ENCODE data around the gene PHOX2B.
A peak's percentile ranks its signal among the peaks of the same experiment; 100 is the strongest.

Gene PHOX2B

GRCh38 chr4:41734371-41734770 is 14.2 kb downstream of the PHOX2B start:
- H3K79me1 ChIP-seq (replicated peaks; ENCODE audit: low read length, poor library complexity, severe bottlenecking) = no peaks in the 10 kb centered on the region
- 48% methylated on average over 3 of the region's 3 CpGs for WGBS
- no peak overlapping the region for H3K4me2 ChIP-seq (ENCODE audit: low read length, poor library complexity, severe bottlenecking)

GRCh38 chr4:41731569-41732126 is 16.9 kb downstream of the PHOX2B start:
- no peak overlapping the region for H4K8ac ChIP-seq (ENCODE audit: low read length)

More at GRCh38 chr4:41734371-41734770, 14.2 kb downstream of the PHOX2B start:
- Histone ChIP-seq H3K23ac (ENCODE audit: low read length in 2 of 2) (no peak overlapping the region), H2BK120ac (ENCODE audit: low read depth, low read length) (no peak overlapping the region), H2AFZ (ENCODE audit: low read depth, low read length) (no peak overlapping the region), H2BK5ac (ENCODE audit: low read depth, low read length, poor library complexity, severe bottlenecking) (no peak overlapping the region), H3K9me3 (ENCODE audit: control insufficient read depth, low read length) (peaks cover 10% of the 10 kb centered on the region), H3K36me3 (ENCODE audit: control insufficient read depth in 1 of 2, insufficient read depth in 2 of 2, low read depth in 1 of 2, low read length in 2 of 2) (no peaks in the 10 kb centered on the region), H3K9ac (ENCODE audit: low read length) (no peak overlapping the region), H3K4me1 (ENCODE audit: control insufficient read depth, insufficient read depth, low read depth, low read length) (no peaks in the 10 kb centered on the region), H3K14ac (ENCODE audit: low read length in 2 of 2) (no peak overlapping the region), H2AK5ac (ENCODE audit: low read length, severe bottlenecking) (no peak overlapping the region), H3K27me3 (ENCODE audit: control insufficient read depth in 1 of 2, insufficient read depth in 1 of 2, low read length in 2 of 2) (peaks cover 1 to 20% of the 10 kb centered on the region in 2 experiments), H4K91ac (ENCODE audit: low read length) (no peak overlapping the region), H3K27ac (ENCODE audit: low read length, poor library complexity, severe bottlenecking) (no peak overlapping the region), H3K4me3 (ENCODE audit: insufficient read depth in 1 of 2, low read depth in 1 of 2, low read length in 2 of 2) (no peak overlapping the region), H2BK15ac (ENCODE audit: low read depth, poor library complexity, severe bottlenecking) (no peak overlapping the region), H2BK12ac (ENCODE audit: low read length in 2 of 2) (no peak overlapping the region), H3K4ac (ENCODE audit: low read depth in 1 of 2, low read length in 2 of 2) (no peak overlapping the region), H3K18ac (ENCODE audit: low read depth in 1 of 2, low read length in 2 of 2) (no peak overlapping the region), H4K8ac (ENCODE audit: low read length) (no peak overlapping the region)
- no peak for DNase-seq

GRCh38 chr4:41728573-41728913 is 20.0 kb downstream of the PHOX2B start:
- Histone ChIP-seq H2BK12ac (ENCODE audit: low read length in 2 of 2) (no peak overlapping the region), H3K27me3 (ENCODE audit: control insufficient read depth in 1 of 2, insufficient read depth in 1 of 2, low read length in 2 of 2) (peaks cover 12 to 21% of the 10 kb centered on the region in 2 experiments), H4K91ac (ENCODE audit: low read length) (no peak overlapping the region), H4K8ac (ENCODE audit: low read length) (no peak overlapping the region), H3K4me2 (ENCODE audit: low read length, poor library complexity, severe bottlenecking) (no peak overlapping the region), H3K4ac (ENCODE audit: low read depth in 1 of 2, low read length in 2 of 2) (no peak overlapping the region), H3K4me3 (ENCODE audit: insufficient read depth in 1 of 2, low read depth in 1 of 2, low read length in 2 of 2) (no peak overlapping the region), H2BK120ac (ENCODE audit: low read depth, low read length) (no peak overlapping the region), H3K27ac (ENCODE audit: low read length, poor library complexity, severe bottlenecking) (no peak overlapping the region), H3K79me1 (replicated peaks; ENCODE audit: low read length, poor library complexity, severe bottlenecking) (no peaks in the 10 kb centered on the region), H3K36me3 (ENCODE audit: control insufficient read depth in 1 of 2, insufficient read depth in 2 of 2, low read depth in 1 of 2, low read length in 2 of 2) (no peaks in the 10 kb centered on the region), H2BK5ac (ENCODE audit: low read depth, low read length, poor library complexity, severe bottlenecking) (no peak overlapping the region), H3K14ac (ENCODE audit: low read length in 2 of 2) (no peak overlapping the region), H3K18ac (ENCODE audit: low read depth in 1 of 2, low read length in 2 of 2) (no peak overlapping the region), H2BK15ac (ENCODE audit: low read depth, poor library complexity, severe bottlenecking) (no peak overlapping the region), H2AK5ac (ENCODE audit: low read length, severe bottlenecking) (no peak overlapping the region), H2AFZ (ENCODE audit: low read depth, low read length) (no peak overlapping the region), H3K9me3 (ENCODE audit: control insufficient read depth, low read length) (peaks cover 11% of the 10 kb centered on the region), H3K4me1 (ENCODE audit: control insufficient read depth, insufficient read depth, low read depth, low read length) (no peaks in the 10 kb centered on the region), H3K9ac (ENCODE audit: low read length) (no peak overlapping the region), H3K23ac (ENCODE audit: low read length in 2 of 2) (no peak overlapping the region)
- DNase-seq = peak; percentile 37
- WGBS = 49% methylated on average over 3 of the region's 3 CpGs

More at GRCh38 chr4:41731569-41732126, 16.9 kb downstream of the PHOX2B start:
- Histone ChIP-seq H3K14ac (ENCODE audit: low read length in 2 of 2) (no peak overlapping the region), H3K9me3 (ENCODE audit: control insufficient read depth, low read length) (no peaks in the 10 kb centered on the region), H3K4ac (ENCODE audit: low read depth in 1 of 2, low read length in 2 of 2) (no peak overlapping the region), H3K9ac (ENCODE audit: low read length) (no peak overlapping the region), H2BK5ac (ENCODE audit: low read depth, low read length, poor library complexity, severe bottlenecking) (no peak overlapping the region), H3K4me3 (ENCODE audit: insufficient read depth in 1 of 2, low read depth in 1 of 2, low read length in 2 of 2) (no peak overlapping the region), H3K4me1 (ENCODE audit: control insufficient read depth, insufficient read depth, low read depth, low read length) (no peaks in the 10 kb centered on the region), H4K91ac (ENCODE audit: low read length) (no peak overlapping the region), H3K36me3 (ENCODE audit: control insufficient read depth in 1 of 2, insufficient read depth in 2 of 2, low read depth in 1 of 2, low read length in 2 of 2) (no peaks in the 10 kb centered on the region), H3K27me3 (ENCODE audit: control insufficient read depth in 1 of 2, insufficient read depth in 1 of 2, low read length in 2 of 2) (peaks cover 12 to 21% of the 10 kb centered on the region in 2 experiments), H2BK12ac (ENCODE audit: low read length in 2 of 2) (no peak overlapping the region), H2AFZ (ENCODE audit: low read depth, low read length) (no peak overlapping the region), H3K23ac (ENCODE audit: low read length in 2 of 2) (no peak overlapping the region), H2BK120ac (ENCODE audit: low read depth, low read length) (no peak overlapping the region), H3K27ac (ENCODE audit: low read length, poor library complexity, severe bottlenecking) (no peak overlapping the region), H2BK15ac (ENCODE audit: low read depth, poor library complexity, severe bottlenecking) (no peak overlapping the region), H2AK5ac (ENCODE audit: low read length, severe bottlenecking) (no peak overlapping the region), H3K79me1 (replicated peaks; ENCODE audit: low read length, poor library complexity, severe bottlenecking) (no peaks in the 10 kb centered on the region), H3K4me2 (ENCODE audit: low read length, poor library complexity, severe bottlenecking) (no peak overlapping the region), H3K18ac (ENCODE audit: low read depth in 1 of 2, low read length in 2 of 2) (no peak overlapping the region)
- no peak for DNase-seq
- 64% methylated on average over 11 of the region's 12 CpGs for WGBS

- no peak overlapping the region for H4K91ac ChIP-seq (ENCODE audit: low read length)
- 44% methylated on average over 1 of the region's 4 CpGs for WGBS
- H3K4me1 ChIP-seq (ENCODE audit: control insufficient read depth, insufficient read depth, low read depth, low read length) = no peaks in the 10 kb centered on the region
- no peak overlapping the region for H3K4me2 ChIP-seq (ENCODE audit: low read length, poor library complexity, severe bottlenecking)
- H3K4ac ChIP-seq (ENCODE audit: low read depth in 1 of 2, low read length in 2 of 2) = no peak overlapping the region
- no peaks in the 10 kb centered on the region for H3K36me3 ChIP-seq (ENCODE audit: control insufficient read depth in 1 of 2, insufficient read depth in 2 of 2, low read depth in 1 of 2, low read length in 2 of 2)
- H3K27me3 ChIP-seq (ENCODE audit: control insufficient read depth in 1 of 2, insufficient read depth in 1 of 2, low read length in 2 of 2) = peaks cover 12 to 21% of the 10 kb centered on the region in 2 experiments
- H4K8ac ChIP-seq (ENCODE audit: low read length) = no peak overlapping the region
- no peaks in the 10 kb centered on the region for H3K79me1 ChIP-seq (replicated peaks; ENCODE audit: low read length, poor library complexity, severe bottlenecking)
- no peak overlapping the region for H3K4me3 ChIP-seq (ENCODE audit: insufficient read depth in 1 of 2, low read depth in 1 of 2, low read length in 2 of 2)
- no peak overlapping the region for H2AK5ac ChIP-seq (ENCODE audit: low read length, severe bottlenecking)
- H2BK12ac ChIP-seq (ENCODE audit: low read length in 2 of 2) = no peak overlapping the region
- no peak overlapping the region for H2BK120ac ChIP-seq (ENCODE audit: low read depth, low read length)
- H3K27ac ChIP-seq (ENCODE audit: low read length, poor library complexity, severe bottlenecking) = no peak overlapping the region
- H2BK5ac ChIP-seq (ENCODE audit: low read depth, low read length, poor library complexity, severe bottlenecking) = no peak overlapping the region
- DNase-seq = no peak
- H3K18ac ChIP-seq (ENCODE audit: low read depth in 1 of 2, low read length in 2 of 2) = no peak overlapping the region
- no peak overlapping the region for H2BK15ac ChIP-seq (ENCODE audit: low read depth, poor library complexity, severe bottlenecking)
- no peak overlapping the region for H3K9ac ChIP-seq (ENCODE audit: low read length)
- no peak overlapping the region for H3K23ac ChIP-seq (ENCODE audit: low read length in 2 of 2)
- H2AFZ ChIP-seq (ENCODE audit: low read depth, low read length) = no peak overlapping the region
- H3K9me3 ChIP-seq (ENCODE audit: control insufficient read depth, low read length) = peaks cover 11% of the 10 kb centered on the region
- H3K14ac ChIP-seq (ENCODE audit: low read length in 2 of 2) = no peak overlapping the region
These were observed 20.5 kb downstream of the PHOX2B start for GRCh38 chr4:41727861-41728572.
